ENCODE results near the gene ADA.
"Not testable (repeated sequence)": the region's sequence is repeated elsewhere in the genome, so short reads cannot be mapped to it uniquely, and the experiment has no call there.

ADA gene

GRCh38 chr20:44651684-44652423, at the start of gene ADA:
ADA (minus strand) TSS chr20:44651699; CDS start chr20:44651607, 92 bp downstream.
- peak; percentile 19 for DNase-seq

GRCh38 chr20:44700306-44700705, 48.8 kb upstream of the ADA start:
- no peak for DNase-seq

DNA sequence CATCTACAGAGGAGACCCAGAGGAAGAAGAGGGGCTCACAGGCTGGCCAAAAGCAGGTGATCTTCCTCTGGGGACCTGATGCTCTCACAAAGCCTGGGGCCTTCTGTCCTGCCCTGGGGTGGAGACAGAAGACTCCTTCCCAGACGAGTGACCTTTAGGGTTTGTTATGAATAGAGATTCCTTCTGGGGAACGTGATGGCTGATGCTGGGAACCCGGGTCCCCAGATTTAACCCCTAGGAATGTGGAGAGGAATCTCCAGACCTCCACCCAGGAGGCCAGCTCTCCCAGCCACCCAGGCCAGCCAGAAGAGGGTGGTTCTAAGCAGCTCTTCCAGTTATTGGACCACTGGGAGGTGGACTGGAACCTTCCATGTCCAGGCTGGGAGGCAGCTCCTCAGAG, 46.9 kb upstream of the ADA start:
- no peak for DNase-seq

- not testable (repeated sequence) for DNase-seq
Measured at GRCh38 chr20:44697041-44697440, 45.5 kb upstream of the ADA start.

DNA sequence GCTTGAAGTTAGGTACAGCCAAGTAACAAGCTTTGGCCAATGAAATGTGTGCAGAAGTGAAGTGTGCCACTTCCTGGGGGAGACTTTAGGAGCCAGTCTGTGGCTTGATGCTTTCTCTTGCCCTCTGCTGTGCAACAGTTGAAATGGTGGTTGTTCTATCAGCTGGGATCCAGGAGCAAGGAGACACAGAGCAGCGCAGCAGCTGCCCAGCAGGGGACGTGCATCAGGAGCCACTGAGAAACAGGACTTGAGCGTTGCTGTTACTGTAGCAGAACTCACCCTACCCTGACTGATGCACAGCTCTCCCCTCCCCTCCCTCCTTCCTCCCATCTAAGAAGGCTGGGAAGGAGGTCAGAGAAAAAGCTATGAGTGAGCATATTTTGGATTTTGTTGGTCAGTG, 44.8 kb upstream of the ADA start:
- peak; percentile 16 for DNase-seq

DNA sequence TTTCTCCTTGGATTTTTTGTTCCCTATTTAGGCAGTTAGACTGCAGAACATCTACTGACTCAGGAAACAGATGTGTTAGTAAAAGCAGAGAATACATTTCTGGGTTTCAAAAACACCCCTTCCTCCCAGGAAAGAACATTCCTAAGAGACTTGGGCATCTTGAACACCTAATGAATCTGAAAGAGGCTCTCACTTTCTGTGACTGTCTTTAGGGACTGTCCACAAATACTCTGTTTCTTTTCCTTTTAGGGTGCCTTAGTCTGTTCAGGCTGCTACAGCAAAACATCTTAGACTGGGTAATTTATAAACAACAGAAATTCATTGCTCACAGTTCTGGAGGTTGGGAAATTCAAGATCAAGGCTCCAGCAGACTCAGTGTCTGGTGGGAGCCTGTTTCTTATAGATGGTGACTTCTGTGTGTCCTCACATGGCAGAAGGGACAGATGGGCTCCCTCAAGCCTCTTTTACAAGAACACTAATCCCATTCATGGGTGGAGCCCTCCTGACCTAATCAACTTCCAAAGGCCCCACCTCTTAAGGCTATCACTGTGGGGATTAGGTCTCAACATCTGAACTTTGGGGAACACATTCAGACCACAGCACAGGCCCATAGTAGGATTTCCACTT, 44.3 kb upstream of the ADA start:
- no peak for DNase-seq

DNA sequence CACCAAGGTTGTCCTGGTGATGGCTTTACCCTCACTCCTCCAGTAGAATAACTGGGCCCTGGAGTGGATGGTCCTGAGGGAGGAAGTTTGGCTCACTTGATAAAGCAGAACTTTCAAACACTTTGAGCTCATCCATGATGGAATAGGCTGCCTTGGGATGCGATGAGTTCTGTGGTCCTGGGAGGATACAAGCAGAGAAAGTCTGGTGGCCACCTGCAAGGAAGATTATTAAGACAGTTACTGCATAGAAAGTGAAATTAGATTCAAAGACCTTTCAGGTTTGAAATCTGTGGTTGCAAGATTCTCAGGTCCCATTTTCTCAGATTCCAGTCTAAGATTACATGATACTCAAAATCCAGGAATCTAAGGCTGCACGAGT, 43.8 kb upstream of the ADA start:
- DNase-seq, result no peak

DNA sequence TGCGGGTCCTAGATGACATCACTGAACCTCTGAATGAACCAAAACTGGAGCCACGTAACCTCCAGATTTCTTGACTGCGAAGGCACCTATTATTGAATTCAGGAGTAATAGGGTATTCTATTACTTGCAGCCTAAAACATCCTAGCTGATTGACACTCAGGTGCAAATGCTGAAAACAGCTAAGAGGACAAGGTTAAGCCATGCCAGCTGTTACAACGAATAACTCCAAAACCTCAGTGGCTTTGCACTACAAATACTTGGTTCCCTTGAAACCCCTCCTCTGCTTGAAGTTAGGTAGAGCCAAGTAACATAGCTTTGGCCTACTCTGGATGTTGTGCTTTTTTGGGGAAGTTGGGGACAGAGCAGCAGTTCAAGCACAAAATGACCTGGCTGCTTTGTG, 42.7 kb upstream of the ADA start:
- no peak for DNase-seq

- DNase-seq, result no peak
Measured at GRCh38 chr20:44693627-44694026, 42.1 kb upstream of the ADA start.

- DNase-seq, result no peak
Measured at GRCh38 chr20:44692932-44693480, 41.5 kb upstream of the ADA start.

- DNase-seq, result no peak
Measured at GRCh38 chr20:44691424-44692423, 40.2 kb upstream of the ADA start.

DNA sequence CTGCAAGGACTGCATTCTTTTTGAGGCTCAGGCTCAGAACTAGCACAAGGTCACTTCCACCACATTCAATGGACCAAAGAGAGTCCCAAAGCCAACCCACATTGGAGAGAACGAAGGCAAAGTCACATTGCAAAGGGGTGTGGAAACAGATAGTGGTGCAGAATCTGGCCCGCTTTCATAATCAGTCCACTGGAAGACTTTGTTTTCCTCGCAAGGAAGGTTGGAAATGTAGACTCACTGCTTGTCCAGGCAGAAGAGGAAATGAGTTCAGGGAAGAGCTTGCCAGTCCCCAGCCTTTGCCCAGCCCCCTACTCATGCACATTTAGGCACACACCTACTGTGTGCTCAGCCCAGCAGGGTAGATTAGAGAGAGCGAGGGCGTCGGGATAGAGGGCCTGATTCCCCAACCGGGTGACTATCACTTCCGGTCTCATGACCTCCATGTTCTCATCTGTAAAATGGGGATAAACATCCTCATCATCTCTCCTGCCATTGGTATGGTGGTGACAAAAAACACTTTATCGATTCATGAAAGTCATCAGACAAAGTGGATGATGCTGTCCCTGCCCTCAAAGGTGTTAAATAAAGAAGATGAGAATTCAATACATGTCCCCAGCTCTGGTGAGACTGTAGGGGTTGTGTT, 39.4 kb upstream of the ADA start:
- DNase-seq, result no peak

GRCh38 chr20:44689809-44690208, 38.3 kb upstream of the ADA start:
- no peak for DNase-seq

- DNase-seq, result no peak
Measured at GRCh38 chr20:44688053-44688625, 36.6 kb upstream of the ADA start.

DNA sequence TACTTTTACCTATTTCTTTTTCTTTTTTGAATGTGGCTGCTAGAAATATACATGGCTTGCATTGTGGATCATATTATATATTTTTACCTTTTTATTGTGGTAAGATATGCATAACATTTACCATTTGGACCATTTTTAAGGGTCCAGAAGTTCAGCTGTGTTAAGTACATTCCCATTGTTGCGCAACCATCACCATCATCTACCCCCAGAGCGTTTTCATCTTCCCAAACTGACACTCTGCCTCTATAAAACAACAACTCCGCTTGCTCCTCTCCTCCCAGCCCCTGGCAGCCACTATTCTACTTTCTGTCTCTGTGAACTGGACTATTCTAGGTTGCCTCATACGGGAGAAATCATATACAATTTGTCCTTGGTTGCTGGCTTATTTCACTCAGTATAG, 35.4 kb upstream of the ADA start:
- DNase-seq, result no peak

DNA sequence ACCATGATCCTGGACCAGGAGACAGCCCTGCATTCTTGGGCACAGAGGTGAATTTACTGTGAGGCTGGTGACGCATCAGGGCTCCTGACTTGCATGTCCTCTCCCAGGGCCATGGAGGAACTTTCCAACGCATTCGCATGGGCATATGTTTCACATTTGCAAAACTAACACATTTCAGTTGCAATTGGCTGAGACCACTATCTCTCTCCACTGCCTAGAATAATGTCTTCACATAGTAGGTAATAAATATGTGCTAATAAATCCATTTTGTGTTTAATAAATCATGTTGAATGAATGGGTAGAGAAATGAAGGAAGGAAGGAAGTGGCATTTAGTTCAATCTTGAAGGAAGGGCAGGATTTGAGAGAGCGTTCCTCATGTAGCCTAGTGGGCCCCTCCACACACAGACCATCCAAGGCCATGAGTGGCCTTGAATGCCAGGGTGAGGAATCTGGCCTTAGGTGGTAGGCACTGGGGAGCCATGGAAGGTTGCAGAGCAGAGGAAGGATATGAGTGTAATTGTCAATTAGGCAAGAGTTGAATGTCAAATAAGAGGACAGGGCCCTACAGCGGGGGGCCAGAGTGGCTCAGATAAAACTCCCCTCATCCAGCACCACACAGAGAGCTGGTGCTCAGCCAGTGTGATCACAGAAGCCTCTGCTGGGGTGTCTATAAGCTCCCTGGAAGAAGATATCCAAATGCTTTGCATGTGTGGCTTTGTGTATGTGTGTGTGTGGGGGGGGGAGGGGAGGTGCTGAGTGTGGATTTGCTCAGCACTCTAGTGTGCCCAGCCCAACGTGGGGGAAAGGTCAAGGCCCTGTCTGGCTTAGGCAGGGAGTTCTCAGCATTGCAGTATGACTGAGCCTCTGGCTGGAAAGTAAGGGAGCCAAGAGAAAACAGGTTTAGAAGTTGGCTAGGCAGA, 32.8 kb upstream of the ADA start:
- no peak for DNase-seq

- DNase-seq, result peak; percentile 64
Measured at GRCh38 chr20:44683263-44684046, 32.0 kb upstream of the ADA start.

- no peak for DNase-seq
Measured at GRCh38 chr20:44681796-44682566, 30.5 kb upstream of the ADA start.

DNA sequence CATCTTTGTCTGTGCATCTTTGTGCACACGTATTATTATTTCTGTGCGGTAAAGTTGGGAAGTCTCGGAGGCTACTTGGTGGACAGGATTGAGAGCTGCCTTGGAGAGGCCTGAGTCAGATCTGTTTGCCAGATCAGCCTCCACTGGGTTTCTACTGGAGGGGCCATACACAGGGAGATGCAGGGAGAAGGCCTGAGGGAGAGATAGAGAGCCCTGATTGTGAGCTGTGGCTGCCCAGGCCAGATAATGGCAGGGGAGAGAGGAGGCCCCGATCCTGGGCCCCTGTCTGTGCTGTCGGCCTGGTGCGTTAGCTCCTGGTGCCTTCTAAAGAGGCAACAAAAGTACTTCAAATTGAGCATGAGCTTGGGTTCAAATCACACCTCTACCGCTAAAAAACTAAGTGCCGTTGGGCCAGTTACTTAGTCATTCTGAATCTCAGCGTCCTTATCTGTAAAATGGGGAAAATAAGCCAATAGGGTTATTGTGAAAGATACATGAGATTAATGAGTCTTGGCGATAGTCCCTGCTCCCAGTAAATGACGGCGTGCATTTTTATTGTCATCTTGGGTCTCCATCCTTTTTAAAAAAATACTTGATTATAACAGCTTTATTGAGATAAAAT, 27.6 kb upstream of the ADA start:
- DNase-seq, result peak; percentile 41

Measured in hematopoietic multipotent progenitor cell treated with erythropoietin and hydrocortisone succinate and interleukin-3 and kit ligand, for 8 days (in vitro differentiated cells).